Osteoblast (primary cell): ENCODE results near the gene PNPLA5. TPM values are rescaled to one million over a fixed set of nuclear protein-coding genes. Genes with fewer than 3 reads are reported as not detected.

Experiments used
- DNase-seq: peaks from one replicate; pipeline ENCODE4 v3.0.0; 2011; ENCODE audit warnings: low spot score, mixed read lengths; ENCODE audit not compliant: insufficient read length; ENCODE audit errors: missing footprints
- H2AFZ ChIP-seq: 2 replicates; pipeline ENCODE4 v1.6.0; 2011; ENCODE audit warnings: mild to moderate bottlenecking, low read length
- H3K27ac ChIP-seq: 2 replicates; pipeline ENCODE4 v1.5.1; 2011; ENCODE audit warnings: mild to moderate bottlenecking, low read depth, low read length, moderate library complexity
- H3K27me3 ChIP-seq: 2 replicates; pipeline ENCODE4 v1.6.0; 2012; ENCODE audit warnings: mild to moderate bottlenecking, control low read depth, inconsistent platforms, low read length, moderate library complexity; ENCODE audit not compliant: insufficient read depth
- H3K36me3 ChIP-seq: 2 replicates; pipeline ENCODE4 v1.5.1; 2011; ENCODE audit warnings: mild to moderate bottlenecking, low read length, control low read depth, moderate library complexity; ENCODE audit not compliant: insufficient read depth
- H3K4me1 ChIP-seq: 2 replicates; pipeline ENCODE4 v1.5.1; 2011; ENCODE audit warnings: mild to moderate bottlenecking, low read length, control low read depth, moderate library complexity; ENCODE audit not compliant: insufficient read depth
- H3K4me2 ChIP-seq: 2 replicates; pipeline ENCODE4 v1.6.0; 2011; ENCODE audit warnings: mild to moderate bottlenecking, low read length; ENCODE audit not compliant: insufficient read depth
- H3K4me3 ChIP-seq: fragments of 200-600 bp; sonication (generic); 3 replicates; pipeline ENCODE4 v1.5.1; 2012; ENCODE audit warnings: mild to moderate bottlenecking, low read length, inconsistent platforms; ENCODE audit not compliant: insufficient read depth
- H3K79me2 ChIP-seq: 2 replicates; pipeline ENCODE4 v1.6.0; 2012; ENCODE audit warnings: mild to moderate bottlenecking, low read length, control low read depth, inconsistent platforms; ENCODE audit not compliant: insufficient read depth
- H3K9me3 ChIP-seq: 2 replicates; pipeline ENCODE4 v1.5.1; 2011; ENCODE audit warnings: low read depth, low read length, control low read depth
- H4K20me1 ChIP-seq: 2 replicates; pipeline ENCODE4 v1.6.0; 2012; ENCODE audit warnings: mild to moderate bottlenecking, low read length, control low read depth; ENCODE audit not compliant: insufficient read depth
- CTCF ChIP-seq: IDR thresholded peaks from 2 replicates; pipeline ENCODE4 v1.5.1; 2011; ENCODE audit warnings: mild to moderate bottlenecking, low read depth, low read length, moderate library complexity; ENCODE audit errors: extremely low read depth
- total RNA-seq: library from RNA; depleted of rRNA; stranded (reverse); fragments of >200 nt; gene quantifications from 2 replicates; pipeline ENCODE4 v1.2.3, GENCODE V29; 2012

Gene PNPLA5
- total RNA-seq, 1 donor = not detected

- Histone ChIP-seq H3K4me1 (peaks cover 23% of the 10 kb centered on the region), H3K36me3 (no peaks in the 10 kb centered on the region), H3K27ac (no peak overlapping the region), H3K9me3 (no peaks in the 10 kb centered on the region), H3K27me3 (no peaks in the 10 kb centered on the region), H3K4me3 (no peak overlapping the region), H2AFZ (no peak overlapping the region), H4K20me1 (no peaks in the 10 kb centered on the region), H3K4me2 (no peak overlapping the region), H3K79me2 (no peaks in the 10 kb centered on the region)
- peak; percentile 85 for DNase-seq
- no peak for TF ChIP-seq CTCF
These were observed 60.8 kb downstream of the PNPLA5 start for GRCh38 chr22:43830931-43831560.

- Histone ChIP-seq H3K27me3 (no peaks in the 10 kb centered on the region), H2AFZ (no peak overlapping the region), H3K4me1 (peaks cover 25% of the 10 kb centered on the region), H3K79me2 (no peaks in the 10 kb centered on the region), H3K27ac (no peak overlapping the region), H3K4me2 (no peak overlapping the region), H4K20me1 (no peaks in the 10 kb centered on the region), H3K9me3 (no peaks in the 10 kb centered on the region), H3K4me3 (no peak overlapping the region), H3K36me3 (no peaks in the 10 kb centered on the region)
- peak; percentile 95 for DNase-seq
- TF ChIP-seq CTCF = no peak
These were observed 61.6 kb downstream of the PNPLA5 start for GRCh38 chr22:43829904-43830851.

Other genes with a start within 250 kb of the PNPLA5 start
- gene EFCAB6, start 79.7 kb downstream of the PNPLA5 start, total RNA-seq = 1.8 and 2.9 TPM in 2 replicates
- gene SULT4A1, start 29.5 kb downstream of the PNPLA5 start, total RNA-seq = under 0.01 TPM in 1 of 2 replicates, not detected in the other
- gene PNPLA3, start 31.8 kb upstream of the PNPLA5 start, total RNA-seq = 8.3 and 14.1 TPM in 2 replicates
- 36.6 and 41.5 TPM in 2 replicates for gene SAMM50, start 63.4 kb upstream of the PNPLA5 start, total RNA-seq
- gene PARVB, start 132.3 kb upstream of the PNPLA5 start, total RNA-seq = 24.5 and 29.3 TPM in 2 replicates